OCI-LY1 (cell line): ENCODE data around the gene NR1H2.

ENCODE experiments used
- CTCF ChIP-seq: fragments of 200-600 bp; sonication (generic), shearing (Covaris generic); IDR thresholded peaks from 2 replicates; pipeline ENCODE4 v1.5.1; 2017; ENCODE audit warnings: mild to moderate bottlenecking, antibody characterized with exemption, low read length, moderate library complexity, mixed read lengths
- EZH2 ChIP-seq: fragments of 200-600 bp; sonication (generic), shearing (Covaris generic); IDR thresholded peaks from 2 replicates; pipeline ENCODE4 v1.8.0; 2017; ENCODE audit warnings: borderline replicate concordance, mixed run types, mild to moderate bottlenecking, antibody characterized with exemption, low read length, moderate library complexity, mixed read lengths

- TF ChIP-seq CTCF: no peak
- no peak for TF ChIP-seq EZH2
Observed at GRCh38 chr19:50432221-50433028, 56.2 kb downstream of the NR1H2 start, which contains the start of gene MYBPC2.
